HCT116 (cell line): ENCODE results near the gene ZNF169.
"Not testable (repeated sequence)": the region's sequence is repeated elsewhere in the genome, so short reads cannot be mapped to it uniquely, and the experiment has no call there.

Experiments used
- CBX3 ChIP-seq: IDR thresholded peaks from 2 replicates; pipeline ENCODE4 v1.6.1; 2012; ENCODE audit warnings: low read depth
- CEBPB ChIP-seq: IDR thresholded peaks from 2 replicates; pipeline ENCODE4 v1.6.1; 2012; ENCODE audit warnings: low read depth
- CTCF ChIP-seq, 3 experiments: fragments of 200-600 bp in 1 of 3; sonication (generic) in 1 of 3; IDR thresholded peaks in 2 of 3; conservative IDR thresholded peaks in 1 of 3; 2 replicates each; pipeline ENCODE4 v1.5.1; 2012 to 2017; ENCODE audit warnings: low read depth in 2 of 3, low read length in 2 of 3, antibody characterized with exemption in 1 of 3, borderline replicate concordance in 1 of 3, control low read depth in 1 of 3, mild to moderate bottlenecking in 1 of 3, mixed read lengths in 1 of 3, mixed run types in 1 of 3, moderate library complexity in 1 of 3; ENCODE audit not compliant: insufficient read depth in 1 of 3
- EZH2 ChIP-seq: fragments of 200-600 bp; sonication (generic); IDR thresholded peaks from 2 replicates; pipeline ENCODE4 v1.6.1; 2017; ENCODE audit warnings: antibody characterized with exemption, mixed run types
- EZH2phosphoT487 ChIP-seq: fragments of 200-600 bp; IDR thresholded peaks from 2 replicates; pipeline ENCODE4 v1.6.1; 2018; ENCODE audit warnings: antibody characterized with exemption, borderline replicate concordance
- MAX ChIP-seq: IDR thresholded peaks from 2 replicates; pipeline ENCODE4 v1.6.1; 2012
- POLR2A ChIP-seq: IDR thresholded peaks from 2 replicates; pipeline ENCODE4 v1.7.0; 2011; ENCODE audit warnings: borderline replicate concordance; ENCODE audit not compliant: insufficient read depth, insufficient read length; ENCODE audit errors: extremely low read depth
- POLR2AphosphoS5 ChIP-seq: IDR thresholded peaks from 2 replicates; pipeline ENCODE4 v1.6.1; 2011; ENCODE audit warnings: mild to moderate bottlenecking, low read depth, low read length, moderate library complexity
- RAD21 ChIP-seq: IDR thresholded peaks from 2 replicates; pipeline ENCODE4 v1.6.1; 2012; ENCODE audit warnings: low read depth, mild to moderate bottlenecking
- SIN3A ChIP-seq: IDR thresholded peaks from 2 replicates; pipeline ENCODE4 v1.6.1; 2012; ENCODE audit warnings: low read depth
- SP1 ChIP-seq: IDR thresholded peaks from 2 replicates; pipeline ENCODE4 v1.6.1; 2012; ENCODE audit warnings: low read depth
- TF ChIP-seq, protein P1 (sequence below): IDR thresholded peaks from 2 replicates; pipeline ENCODE4 v1.6.1; 2012; ENCODE audit warnings: low read depth

GRCh38 chr9:94277029-94277428, 17.9 kb downstream of the ZNF169 start:
- not testable (repeated sequence) for TF ChIP-seq CTCF (IDR thresholded peaks at IDR 0.05 in 2 of 3, conservative IDR thresholded peaks at IDR 0.05 in 1 of 3; ENCODE audit: borderline replicate concordance in 1 of 3, insufficient read depth in 1 of 3, low read depth in 2 of 3, low read length in 2 of 3); POLR2AphosphoS5; POLR2A; SIN3A; CBX3; CEBPB; EZH2; SP1; EZH2phosphoT487; RAD21; MAX
- TF ChIP-seq, protein P1, sequence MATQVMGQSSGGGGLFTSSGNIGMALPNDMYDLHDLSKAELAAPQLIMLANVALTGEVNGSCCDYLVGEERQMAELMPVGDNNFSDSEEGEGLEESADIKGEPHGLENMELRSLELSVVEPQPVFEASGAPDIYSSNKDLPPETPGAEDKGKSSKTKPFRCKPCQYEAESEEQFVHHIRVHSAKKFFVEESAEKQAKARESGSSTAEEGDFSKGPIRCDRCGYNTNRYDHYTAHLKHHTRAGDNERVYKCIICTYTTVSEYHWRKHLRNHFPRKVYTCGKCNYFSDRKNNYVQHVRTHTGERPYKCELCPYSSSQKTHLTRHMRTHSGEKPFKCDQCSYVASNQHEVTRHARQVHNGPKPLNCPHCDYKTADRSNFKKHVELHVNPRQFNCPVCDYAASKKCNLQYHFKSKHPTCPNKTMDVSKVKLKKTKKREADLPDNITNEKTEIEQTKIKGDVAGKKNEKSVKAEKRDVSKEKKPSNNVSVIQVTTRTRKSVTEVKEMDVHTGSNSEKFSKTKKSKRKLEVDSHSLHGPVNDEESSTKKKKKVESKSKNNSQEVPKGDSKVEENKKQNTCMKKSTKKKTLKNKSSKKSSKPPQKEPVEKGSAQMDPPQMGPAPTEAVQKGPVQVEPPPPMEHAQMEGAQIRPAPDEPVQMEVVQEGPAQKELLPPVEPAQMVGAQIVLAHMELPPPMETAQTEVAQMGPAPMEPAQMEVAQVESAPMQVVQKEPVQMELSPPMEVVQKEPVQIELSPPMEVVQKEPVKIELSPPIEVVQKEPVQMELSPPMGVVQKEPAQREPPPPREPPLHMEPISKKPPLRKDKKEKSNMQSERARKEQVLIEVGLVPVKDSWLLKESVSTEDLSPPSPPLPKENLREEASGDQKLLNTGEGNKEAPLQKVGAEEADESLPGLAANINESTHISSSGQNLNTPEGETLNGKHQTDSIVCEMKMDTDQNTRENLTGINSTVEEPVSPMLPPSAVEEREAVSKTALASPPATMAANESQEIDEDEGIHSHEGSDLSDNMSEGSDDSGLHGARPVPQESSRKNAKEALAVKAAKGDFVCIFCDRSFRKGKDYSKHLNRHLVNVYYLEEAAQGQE, result not testable (repeated sequence)
